HepG2 (cell line): ENCODE measurements around the gene OS9. TPM values are rescaled to one million over a fixed set of nuclear protein-coding genes. Genes with fewer than 3 reads are reported as not detected.
A peak's percentile ranks its signal among the peaks of the same experiment; 100 is the strongest.

Source experiments
- ISL2 ChIP-seq: sonication (generic); formaldehyde crosslinking; IDR thresholded peaks from 2 replicates; pipeline ENCODE4 v1.5.0; 2020; ENCODE audit warnings: missing genetic modification reagents
- JUN ChIP-seq: sonication (generic); formaldehyde crosslinking; IDR thresholded peaks from 2 replicates; pipeline ENCODE4 v1.4.0; 2020; ENCODE audit warnings: mild to moderate bottlenecking, missing genetic modification reagents
- MAX ChIP-seq: IDR thresholded peaks from 2 replicates; pipeline ENCODE4 v1.6.1; 2012; ENCODE audit warnings: inconsistent platforms
- PATZ1 ChIP-seq: sonication (generic); formaldehyde crosslinking; IDR thresholded peaks from 2 replicates; pipeline ENCODE4 v1.4.0; 2020; ENCODE audit warnings: missing genetic modification reagents
- RCOR2 ChIP-seq: IDR thresholded peaks from 2 replicates; pipeline ENCODE4 v1.6.1; 2016; ENCODE audit warnings: missing biosample characterization, missing genetic modification reagents
- SP140L ChIP-seq: sonication (generic); formaldehyde crosslinking; IDR thresholded peaks from 2 replicates; pipeline ENCODE4 v1.4.0; 2020; ENCODE audit warnings: missing genetic modification reagents, borderline replicate concordance
- ZEB1 ChIP-seq: IDR thresholded peaks from 2 replicates; pipeline ENCODE4 v1.6.1; 2012; ENCODE audit warnings: mild to moderate bottlenecking, low read depth, inconsistent platforms; ENCODE audit not compliant: insufficient replicate concordance
- ZFX ChIP-seq: sonication (generic); formaldehyde crosslinking; IDR thresholded peaks from 2 replicates; pipeline ENCODE4 v1.4.0; 2020; ENCODE audit warnings: mild to moderate bottlenecking, low read depth, missing genetic modification reagents, moderate library complexity
- ZMYM2 ChIP-seq: sonication (generic); formaldehyde crosslinking; IDR thresholded peaks from 2 replicates; pipeline ENCODE4 v1.8.0; 2022; ENCODE audit warnings: mild to moderate bottlenecking, missing genetic modification reagents
- ZMYM3 ChIP-seq: sonication (generic); formaldehyde crosslinking; IDR thresholded peaks from 2 replicates; pipeline ENCODE4 v1.5.1; 2020; ENCODE audit warnings: mild to moderate bottlenecking, missing genetic modification reagents
- ZNF138 ChIP-seq: sonication (generic); formaldehyde crosslinking; IDR thresholded peaks from 2 replicates; pipeline ENCODE4 v1.5.0; 2020; ENCODE audit warnings: mild to moderate bottlenecking, low read depth, missing genetic modification reagents
- ZNF142 ChIP-seq: sonication (generic); formaldehyde crosslinking; IDR thresholded peaks from 2 replicates; pipeline ENCODE4 v1.4.0; 2020; ENCODE audit warnings: missing genetic modification reagents
- ZNF234 ChIP-seq: sonication (generic); formaldehyde crosslinking; conservative IDR thresholded peaks from 2 replicates; pipeline ENCODE4 v1.5.1; 2020; ENCODE audit warnings: mild to moderate bottlenecking, missing genetic modification reagents
- ZNF235 ChIP-seq: sonication (generic); formaldehyde crosslinking; IDR thresholded peaks from 2 replicates; pipeline ENCODE4 v1.8.1; 2023; ENCODE audit warnings: mild to moderate bottlenecking, missing genetic modification reagents, borderline replicate concordance
- ZNF251 ChIP-seq: sonication (generic); formaldehyde crosslinking; IDR thresholded peaks from 2 replicates; pipeline ENCODE4 v1.9.0; 2021; ENCODE audit warnings: mild to moderate bottlenecking, missing genetic modification reagents
- ZNF317 ChIP-seq: sonication (generic); formaldehyde crosslinking; IDR thresholded peaks from 2 replicates; pipeline ENCODE4 v1.5.0; 2020; ENCODE audit warnings: mild to moderate bottlenecking, missing genetic modification reagents
- ZNF7 ChIP-seq: IDR thresholded peaks from 2 replicates; pipeline ENCODE4 v1.6.1; 2016; ENCODE audit warnings: missing biosample characterization, missing genetic modification reagents
- ZNF776 ChIP-seq: sonication (generic); formaldehyde crosslinking; IDR thresholded peaks from 2 replicates; pipeline ENCODE4 v1.4.0; 2020; ENCODE audit warnings: mild to moderate bottlenecking, missing genetic modification reagents
- polyA plus RNA-seq, 8 experiments: library from polyadenylated mRNA; depleted of rRNA in 3 of 8; stranded (reverse) in 7 of 8; unstranded in 1 of 8; fragments of >200 nt; fragmentation: Illumina TruSeq in 4 of 8; extraction: Trizol in 4 of 8; gene quantifications; 2 replicates each; pipeline versions ENCODE4 v1.2.1 to v1.2.3, GENCODE V29; 2011 to 2016; ENCODE audit warnings: low read depth in 4 of 8, missing spikeins in 1 of 8, mixed read lengths in 1 of 8; ENCODE audit not compliant: insufficient read depth in 1 of 8
- total RNA-seq, 5 experiments: library from RNA; depleted of rRNA; stranded (reverse); fragments of >200 nt; fragmentation: Illumina TruSeq; extraction: Trizol; gene quantifications; 2 replicates each; pipeline ENCODE4 v1.2.3, GENCODE V29; 2016; ENCODE audit warnings: low read depth in 1 of 5
- TF ChIP-seq, protein P1 (sequence below): sonication (generic); formaldehyde crosslinking; IDR thresholded peaks from 2 replicates; pipeline ENCODE4 v1.5.0; 2020; ENCODE audit warnings: mild to moderate bottlenecking, missing genetic modification reagents, borderline replicate concordance
- TF ChIP-seq, protein P2 (sequence below): IDR thresholded peaks from 2 replicates; pipeline ENCODE4 v1.6.1; 2016; ENCODE audit warnings: missing compliant biosample characterization, missing genetic modification reagents, borderline replicate concordance

OS9 gene
- total and polyA plus RNA-seq, 2 of the 13 experiments (the other 11 are each of a cell fraction or from before 2014, with no cell fraction given) = 156 to 206 TPM

GRCh38 chr12:57693317-57693658, 644 bp upstream of the OS9 start (continued):
- TF ChIP-seq ZNF142 (CRISPR knock-in tag) (0 out of 2 replicates have a peak, but pooled peaks have one; percentile 13), RCOR2 (CRISPR knock-in tag) (peak; percentile 32; the same call in 1 of the 2 replicates), MAX (peak; percentile 11; the same call in 1 of the 2 replicates), ZNF251 (no peak), ZMYM2 (CRISPR knock-in tag) (peak; percentile 87), ZNF235 (CRISPR knock-in tag) (no peak), ISL2 (CRISPR knock-in tag) (0 out of 2 replicates have a peak, but pooled peaks have one; percentile 16), ZMYM3 (peak; percentile 80), ZNF776 (CRISPR knock-in tag) (no peak), ZNF7 (CRISPR knock-in tag) (peak; percentile 44; the same call in 1 of the 2 replicates), JUN (CRISPR knock-in tag) (no peak), PATZ1 (CRISPR knock-in tag) (no peak), SP140L (CRISPR knock-in tag) (no peak), ZEB1 (no peak), ZNF138 (no peak), ZNF317 (CRISPR knock-in tag) (peak; percentile 23; the same call in 1 of the 2 replicates), ZNF234 (CRISPR knock-in tag) (no peak), ZFX (no peak)
- TF ChIP-seq, protein P1, sequence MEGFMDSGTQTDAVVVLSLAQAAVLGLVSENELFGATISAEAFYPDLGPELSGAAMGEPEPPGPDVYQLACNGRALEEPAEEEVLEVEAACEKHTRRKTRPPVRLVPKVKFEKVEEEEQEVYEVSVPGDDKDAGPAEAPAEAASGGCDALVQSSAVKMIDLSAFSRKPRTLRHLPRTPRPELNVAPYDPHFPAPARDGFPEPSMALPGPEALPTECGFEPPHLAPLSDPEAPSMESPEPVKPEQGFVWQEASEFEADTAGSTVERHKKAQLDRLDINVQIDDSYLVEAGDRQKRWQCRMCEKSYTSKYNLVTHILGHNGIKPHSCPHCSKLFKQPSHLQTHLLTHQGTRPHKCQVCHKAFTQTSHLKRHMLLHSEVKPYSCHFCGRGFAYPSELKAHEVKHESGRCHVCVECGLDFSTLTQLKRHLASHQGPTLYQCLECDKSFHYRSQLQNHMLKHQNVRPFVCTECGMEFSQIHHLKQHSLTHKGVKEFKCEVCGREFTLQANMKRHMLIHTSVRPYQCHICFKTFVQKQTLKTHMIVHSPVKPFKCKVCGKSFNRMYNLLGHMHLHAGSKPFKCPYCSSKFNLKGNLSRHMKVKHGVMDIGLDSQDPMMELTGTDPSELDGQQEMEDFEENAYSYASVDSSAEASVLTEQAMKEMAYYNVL = 0 out of 2 replicates have a peak, but pooled peaks have one; percentile 4
- TF ChIP-seq, protein P2, sequence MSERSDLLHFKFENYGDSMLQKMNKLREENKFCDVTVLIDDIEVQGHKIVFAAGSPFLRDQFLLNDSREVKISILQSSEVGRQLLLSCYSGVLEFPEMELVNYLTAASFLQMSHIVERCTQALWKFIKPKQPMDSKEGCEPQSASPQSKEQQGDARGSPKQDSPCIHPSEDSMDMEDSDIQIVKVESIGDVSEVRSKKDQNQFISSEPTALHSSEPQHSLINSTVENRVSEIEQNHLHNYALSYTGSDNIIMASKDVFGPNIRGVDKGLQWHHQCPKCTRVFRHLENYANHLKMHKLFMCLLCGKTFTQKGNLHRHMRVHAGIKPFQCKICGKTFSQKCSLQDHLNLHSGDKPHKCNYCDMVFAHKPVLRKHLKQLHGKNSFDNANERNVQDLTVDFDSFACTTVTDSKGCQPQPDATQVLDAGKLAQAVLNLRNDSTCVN = no peak
